A549 treated with AZD2906 at 1 μM for 4 hours (cell line): ENCODE data around the gene CDK12. TPM values are rescaled to one million over a fixed set of nuclear protein-coding genes. Genes with fewer than 3 reads are reported as not detected.

Source experiments
- total RNA-seq: library from RNA; stranded (reverse); fragments of 200-300 nt; extraction: Qiagen RNA extraction; gene quantifications from 5 replicates; pipeline ENCODE4 v1.2.3, GENCODE V29; 2022

Gene CDK12
- total RNA-seq, result 30.4 to 36.3 TPM (median 32.3 TPM) in 5 replicates

DNA sequence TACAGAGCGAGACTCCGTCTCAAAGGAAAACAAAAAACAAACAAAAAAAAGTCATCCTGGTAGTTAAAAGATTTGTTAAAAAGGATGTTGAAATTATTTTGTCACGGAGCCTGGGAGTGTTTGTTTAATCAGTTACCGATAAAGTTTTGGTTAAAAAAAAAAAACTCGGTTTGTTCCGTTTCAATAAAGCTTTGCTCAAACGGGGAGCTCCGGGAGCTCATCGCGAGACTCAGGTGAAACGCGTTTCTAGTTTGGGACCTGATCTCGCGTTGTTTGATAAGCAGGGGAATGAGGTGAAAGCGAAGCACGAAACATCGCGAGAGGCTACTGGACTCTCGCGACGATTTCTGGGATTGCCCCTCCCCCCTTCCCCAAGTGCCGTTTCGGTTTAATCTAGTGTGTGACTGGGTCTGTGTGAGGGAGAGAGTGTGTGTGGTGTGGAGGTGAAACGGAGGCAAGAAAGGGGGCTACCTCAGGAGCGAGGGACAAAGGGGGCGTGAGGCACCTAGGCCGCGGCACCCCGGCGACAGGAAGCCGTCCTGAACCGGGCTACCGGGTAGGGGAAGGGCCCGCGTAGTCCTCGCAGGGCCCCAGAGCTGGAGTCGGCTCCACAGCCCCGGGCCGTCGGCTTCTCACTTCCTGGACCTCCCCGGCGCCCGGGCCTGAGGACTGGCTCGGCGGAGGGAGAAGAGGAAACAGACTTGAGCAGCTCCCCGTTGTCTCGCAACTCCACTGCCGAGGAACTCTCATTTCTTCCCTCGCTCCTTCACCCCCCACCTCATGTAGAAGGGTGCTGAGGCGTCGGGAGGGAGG is at the start of gene CDK12:
CDK12 (plus strand) TSS at position 374 of the 813 bp plus-strand sequence. CDS start 586 bp downstream, outside the sequence.

DNA sequence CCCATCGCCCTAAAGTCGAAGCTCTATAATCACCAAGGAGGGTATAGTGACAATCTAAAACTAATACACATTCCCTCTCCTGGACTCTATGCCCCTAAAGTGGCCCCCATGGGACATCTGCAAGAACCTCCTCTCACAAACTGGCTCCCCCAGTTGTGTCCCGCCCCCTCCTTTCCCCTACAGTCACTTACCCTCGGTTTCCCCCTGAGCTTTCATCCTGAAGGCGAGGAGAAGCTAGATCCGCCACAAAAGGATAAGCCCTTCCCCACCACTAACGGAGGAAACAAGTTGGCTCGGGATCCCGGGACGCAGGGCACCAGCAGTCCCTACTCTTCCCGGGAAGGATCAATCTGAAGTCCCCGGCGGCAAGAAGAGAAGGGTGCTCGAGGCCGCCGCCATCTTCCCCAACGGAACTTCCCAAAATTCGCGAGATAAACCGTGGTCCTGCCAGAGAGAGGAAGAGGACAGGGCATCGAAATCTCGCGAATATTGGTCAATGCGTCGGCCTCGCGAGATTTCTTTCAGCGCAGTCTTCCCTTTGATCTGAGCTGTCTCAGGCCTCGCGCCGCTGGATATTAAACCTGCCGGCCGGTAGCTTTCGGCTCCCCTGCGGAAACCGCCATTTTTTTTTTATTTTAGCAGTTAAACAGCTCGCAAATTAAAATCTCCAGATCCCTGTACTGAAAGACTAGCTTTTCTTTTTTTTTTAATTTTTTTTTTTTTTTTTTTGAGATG is 10.3 kb upstream of the CDK12 start, which contains the start of gene MED1:
MED1 (minus strand) TSS at position 417 of the 735 bp plus-strand sequence; CDS start at position 216, 201 bp downstream.

Other genes starting within 250 kb of the CDK12 start
- gene STAC2, start 235.5 kb upstream of the CDK12 start, total RNA-seq, result 4.0 to 7.8 TPM (median 6.4 TPM) in 5 replicates
- 6.8 to 8.1 TPM (median 7.6 TPM) in 5 replicates for gene FBXL20, start 59.9 kb upstream of the CDK12 start, total RNA-seq
- 24.9 to 34.5 TPM (median 28.8 TPM) in 5 replicates for gene MED1, start 10.2 kb upstream of the CDK12 start, total RNA-seq
- 0.01 to 0.07 TPM (median 0.01 TPM) in 3 of 5 replicates, not detected in the others for gene NEUROD2, start 146.4 kb downstream of the CDK12 start, total RNA-seq
- 0.06 to 0.18 TPM (median 0.16 TPM) in 5 replicates for gene PPP1R1B, start 165.5 kb downstream of the CDK12 start, total RNA-seq
- gene STARD3, start 175.7 kb downstream of the CDK12 start, total RNA-seq, result 50.2 to 59.9 TPM (median 55.1 TPM) in 5 replicates
- gene TCAP, start 203.9 kb downstream of the CDK12 start, total RNA-seq, result 0.69 to 1.3 TPM (median 0.82 TPM) in 5 replicates
- 0.10 to 0.68 TPM (median 0.63 TPM) in 5 replicates for gene PNMT, start 207.0 kb downstream of the CDK12 start, total RNA-seq
- 7.7 to 8.6 TPM (median 8.1 TPM) in 5 replicates for gene PGAP3, start 226.6 kb downstream of the CDK12 start, total RNA-seq
- gene ERBB2, start 238.6 kb downstream of the CDK12 start, total RNA-seq, result 30.1 to 35.5 TPM (median 32.9 TPM) in 5 replicates